K562 (cell line): ENCODE data around the gene MTHFR.

Source experiments
- CEBPB ChIP-seq: fragments of 450-650 bp; IDR thresholded peaks from 2 replicates; pipeline ENCODE4 v1.6.1; 2016; ENCODE audit warnings: missing genetic modification characterization, missing compliant biosample characterization
- EHMT2 ChIP-seq: fragments of 450-650 bp; IDR thresholded peaks from 2 replicates; pipeline ENCODE4 v1.6.1; 2018; ENCODE audit warnings: antibody characterized with exemption
- FIP1L1 ChIP-seq: fragments of 200-400 bp; formaldehyde crosslinking; IDR thresholded peaks from 2 replicates; pipeline ENCODE4 v1.6.1; 2018; ENCODE audit warnings: mild to moderate bottlenecking, low read depth, low read length; ENCODE audit not compliant: poor library complexity, severe bottlenecking
- GTF2F1 ChIP-seq: IDR thresholded peaks from 2 replicates; pipeline ENCODE4 v1.6.1; 2011; ENCODE audit warnings: low read depth, low read length, improper control_type of control experiment
- KAT7 ChIP-seq: sonication (generic); formaldehyde crosslinking; IDR thresholded peaks from 2 replicates; pipeline ENCODE4 v1.8.0; 2022; ENCODE audit warnings: missing genetic modification reagents, mild to moderate bottlenecking, borderline replicate concordance
- MAFK ChIP-seq: IDR thresholded peaks from 2 replicates; pipeline ENCODE4 v1.6.1; 2011; ENCODE audit warnings: low read length, improper control_type of control experiment
- NFIC ChIP-seq: fragments of 450-650 bp; IDR thresholded peaks from 2 replicates; pipeline ENCODE4 v1.6.1; 2017; ENCODE audit warnings: mild to moderate bottlenecking, inconsistent platforms
- POLR2AphosphoS5 ChIP-seq: IDR thresholded peaks from 2 replicates; pipeline ENCODE4 v1.6.1; 2011; ENCODE audit warnings: mild to moderate bottlenecking, low read depth, low read length, moderate library complexity; ENCODE audit not compliant: control insufficient read depth, insufficient read depth
- RAD21 ChIP-seq, 2 experiments: fragments of 250-450 bp in 1 of 2; fragments of 450-650 bp in 1 of 2; sonication (Bioruptor Pico) in 1 of 2; formaldehyde crosslinking in 1 of 2; IDR thresholded peaks in 1 of 2; conservative IDR thresholded peaks in 1 of 2; 2 replicates each; pipeline versions ENCODE4 v1.4.0 to v1.8.0; 2020 to 2022; ENCODE audit warnings: mild to moderate bottlenecking in 2 of 2, moderate library complexity in 1 of 2
- SREBF2 ChIP-seq: sonication (generic); formaldehyde crosslinking; IDR thresholded peaks from 2 replicates; pipeline ENCODE4 v1.4.0; 2020; ENCODE audit warnings: mild to moderate bottlenecking, missing genetic modification reagents
- YY1 ChIP-seq, 3 experiments: IDR thresholded peaks; 2 replicates each; pipeline ENCODE4 v1.6.1; 2011; ENCODE audit warnings: low read length in 2 of 3, mild to moderate bottlenecking in 2 of 3, moderate library complexity in 2 of 3, borderline replicate concordance in 1 of 3, control low read depth in 1 of 3, low read depth in 1 of 3; ENCODE audit not compliant: insufficient read depth in 3 of 3, insufficient replicate concordance in 2 of 3, control insufficient read depth in 1 of 3, insufficient read length in 1 of 3; ENCODE audit errors: extremely low read depth in 1 of 3
- ZNF444 ChIP-seq: fragments of 250-450 bp; sonication (Bioruptor Pico); IDR thresholded peaks from 2 replicates; pipeline ENCODE4 v1.4.0; 2020; ENCODE audit warnings: mild to moderate bottlenecking, moderate library complexity
- TF ChIP-seq, protein P1 (sequence below), 3 experiments: IDR thresholded peaks in 2 of 3; conservative IDR thresholded peaks in 1 of 3; 2 replicates each; pipeline ENCODE4 v1.5.1; 2011 to 2012; ENCODE audit warnings: low read length in 3 of 3, mild to moderate bottlenecking in 3 of 3, control low read depth in 2 of 3, improper control_type of control experiment in 1 of 3, inconsistent platforms in 1 of 3, low read depth in 1 of 3, mixed read lengths in 1 of 3, moderate library complexity in 1 of 3; ENCODE audit not compliant: insufficient read depth in 2 of 3
- TF ChIP-seq, protein P2 (sequence below), 3 experiments: fragments of 200-800 bp in 1 of 3; fragments of 250-450 bp in 1 of 3; fragments of 450-650 bp in 1 of 3; sonication (Bioruptor Pico) in 1 of 3; sonication (Bioruptor generic) in 1 of 3; formaldehyde crosslinking in 1 of 3; IDR thresholded peaks; 2 replicates each; pipeline versions ENCODE4 v1.6.1 to v1.8.0; 2016 to 2022; ENCODE audit warnings: mild to moderate bottlenecking in 2 of 3, missing genetic modification characterization in 2 of 3, missing compliant biosample characterization in 1 of 3, moderate library complexity in 1 of 3

DNA sequence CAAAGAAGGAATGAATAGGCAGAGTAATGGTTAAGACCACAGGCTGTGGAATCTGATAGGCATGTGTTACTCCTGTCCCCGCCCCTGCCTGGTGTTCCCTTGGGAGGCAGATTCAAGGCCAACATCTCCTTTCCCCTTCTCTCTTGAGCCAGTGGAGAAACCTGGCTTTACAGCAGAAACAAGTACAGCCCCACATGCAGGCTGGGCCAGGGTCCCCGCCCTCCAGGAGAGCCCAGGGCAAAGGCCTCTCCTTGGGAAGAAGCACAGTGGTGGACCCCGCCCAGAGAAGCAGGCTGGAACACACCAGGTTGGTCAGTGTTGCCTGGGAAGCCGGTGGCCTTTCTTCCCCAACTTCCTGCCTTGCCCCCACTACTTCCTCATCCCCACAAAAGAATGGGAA, 36.9 kb downstream of the MTHFR start:
- TF ChIP-seq CEBPB (tag) = no peak
- TF ChIP-seq, protein P1, sequence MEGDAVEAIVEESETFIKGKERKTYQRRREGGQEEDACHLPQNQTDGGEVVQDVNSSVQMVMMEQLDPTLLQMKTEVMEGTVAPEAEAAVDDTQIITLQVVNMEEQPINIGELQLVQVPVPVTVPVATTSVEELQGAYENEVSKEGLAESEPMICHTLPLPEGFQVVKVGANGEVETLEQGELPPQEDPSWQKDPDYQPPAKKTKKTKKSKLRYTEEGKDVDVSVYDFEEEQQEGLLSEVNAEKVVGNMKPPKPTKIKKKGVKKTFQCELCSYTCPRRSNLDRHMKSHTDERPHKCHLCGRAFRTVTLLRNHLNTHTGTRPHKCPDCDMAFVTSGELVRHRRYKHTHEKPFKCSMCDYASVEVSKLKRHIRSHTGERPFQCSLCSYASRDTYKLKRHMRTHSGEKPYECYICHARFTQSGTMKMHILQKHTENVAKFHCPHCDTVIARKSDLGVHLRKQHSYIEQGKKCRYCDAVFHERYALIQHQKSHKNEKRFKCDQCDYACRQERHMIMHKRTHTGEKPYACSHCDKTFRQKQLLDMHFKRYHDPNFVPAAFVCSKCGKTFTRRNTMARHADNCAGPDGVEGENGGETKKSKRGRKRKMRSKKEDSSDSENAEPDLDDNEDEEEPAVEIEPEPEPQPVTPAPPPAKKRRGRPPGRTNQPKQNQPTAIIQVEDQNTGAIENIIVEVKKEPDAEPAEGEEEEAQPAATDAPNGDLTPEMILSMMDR (IDR thresholded peaks at IDR 0.05 in 2 of 3, conservative IDR thresholded peaks at IDR 0.05 in 1 of 3; ENCODE audit: insufficient read depth in 2 of 3, low read depth in 1 of 3, low read length in 3 of 3) = no peak
- TF ChIP-seq POLR2AphosphoS5 = no peak
- TF ChIP-seq SREBF2 = no peak
- TF ChIP-seq, protein P2, sequence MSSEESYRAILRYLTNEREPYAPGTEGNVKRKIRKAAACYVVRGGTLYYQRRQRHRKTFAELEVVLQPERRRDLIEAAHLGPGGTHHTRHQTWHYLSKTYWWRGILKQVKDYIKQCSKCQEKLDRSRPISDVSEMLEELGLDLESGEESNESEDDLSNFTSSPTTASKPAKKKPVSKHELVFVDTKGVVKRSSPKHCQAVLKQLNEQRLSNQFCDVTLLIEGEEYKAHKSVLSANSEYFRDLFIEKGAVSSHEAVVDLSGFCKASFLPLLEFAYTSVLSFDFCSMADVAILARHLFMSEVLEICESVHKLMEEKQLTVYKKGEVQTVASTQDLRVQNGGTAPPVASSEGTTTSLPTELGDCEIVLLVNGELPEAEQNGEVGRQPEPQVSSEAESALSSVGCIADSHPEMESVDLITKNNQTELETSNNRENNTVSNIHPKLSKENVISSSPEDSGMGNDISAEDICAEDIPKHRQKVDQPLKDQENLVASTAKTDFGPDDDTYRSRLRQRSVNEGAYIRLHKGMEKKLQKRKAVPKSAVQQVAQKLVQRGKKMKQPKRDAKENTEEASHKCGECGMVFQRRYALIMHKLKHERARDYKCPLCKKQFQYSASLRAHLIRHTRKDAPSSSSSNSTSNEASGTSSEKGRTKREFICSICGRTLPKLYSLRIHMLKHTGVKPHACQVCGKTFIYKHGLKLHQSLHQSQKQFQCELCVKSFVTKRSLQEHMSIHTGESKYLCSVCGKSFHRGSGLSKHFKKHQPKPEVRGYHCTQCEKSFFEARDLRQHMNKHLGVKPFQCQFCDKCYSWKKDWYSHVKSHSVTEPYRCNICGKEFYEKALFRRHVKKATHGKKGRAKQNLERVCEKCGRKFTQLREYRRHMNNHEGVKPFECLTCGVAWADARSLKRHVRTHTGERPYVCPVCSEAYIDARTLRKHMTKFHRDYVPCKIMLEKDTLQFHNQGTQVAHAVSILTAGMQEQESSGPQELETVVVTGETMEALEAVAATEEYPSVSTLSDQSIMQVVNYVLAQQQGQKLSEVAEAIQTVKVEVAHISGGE (CRISPR knock-in tag; IDR thresholded peaks at IDR 0.05) = no peak
- no peak for TF ChIP-seq NFIC
- TF ChIP-seq KAT7 (CRISPR knock-in tag) = no peak
- TF ChIP-seq RAD21 (CRISPR knock-in tag; conservative IDR thresholded peaks at IDR 0.05 in 1 of 2, IDR thresholded peaks at IDR 0.05 in 1 of 2) = no peak
- no peak for TF ChIP-seq ZNF444 (CRISPR knock-in tag)
- TF ChIP-seq FIP1L1 = no peak
- no peak for TF ChIP-seq YY1 (IDR thresholded peaks at IDR 0.05; ENCODE audit: borderline replicate concordance in 1 of 3, control insufficient read depth in 1 of 3, extremely low read depth in 1 of 3, insufficient read depth in 3 of 3, insufficient read length in 1 of 3, insufficient replicate concordance in 2 of 3, low read depth in 1 of 3, low read length in 2 of 3)
- TF ChIP-seq EHMT2 = no peak
- TF ChIP-seq GTF2F1 = no peak
- TF ChIP-seq MAFK = no peak
